ENCODE data around the gene TWIST1. TPM values are rescaled to one million over a fixed set of nuclear protein-coding genes. Genes with fewer than 3 reads are reported as not detected.

Gene TWIST1
- total and polyA plus RNA-seq, 2 experiments from 2014 or later = 0.24 TPM

GRCh38 chr7:19089378-19089777 is 28.1 kb downstream of the TWIST1 start:
- Histone ChIP-seq H3K36me3 (ENCODE audit: insufficient read depth) (no peaks in the 10 kb centered on the region), H3K9me2 (ENCODE audit: insufficient read depth) (no peaks in the 10 kb centered on the region), H3F3A (replicated peaks; ENCODE audit: low read depth) (no peaks in the 10 kb centered on the region), H4K20me1 (replicated peaks; ENCODE audit: insufficient read depth) (no peaks in the 10 kb centered on the region), H3K27me3 (ENCODE audit: insufficient read depth) (no peaks in the 10 kb centered on the region), H2AFZ (no peak overlapping the region), H3K79me2 (replicated peaks; ENCODE audit: insufficient read depth) (no peaks in the 10 kb centered on the region), H3K4me2 (no peak overlapping the region), H3K4me1 (ENCODE audit: insufficient read depth) (peaks cover 9% of the 10 kb centered on the region), H3K27ac (ENCODE audit: low read depth) (no peak overlapping the region), H3K4me3 (no peak overlapping the region)
- no peak for ATAC-seq
- H3K9me3 Mint-ChIP-seq = no peaks in the 10 kb centered on the region
- H3K27me3 Mint-ChIP-seq (ENCODE audit: insufficient read depth, low read depth, poor library complexity) = peaks cover 1% of the 10 kb centered on the region
- peaks cover 6% of the 10 kb centered on the region; the same call in 2 of the 3 replicates for H3K4me1 Mint-ChIP-seq
- no peak overlapping the region for H3K27ac Mint-ChIP-seq
- DNase-seq (ENCODE audit: low spot score) = no peak
- no peak overlapping the region for H3K4me3 Mint-ChIP-seq
- TF ChIP-seq NANOG (IDR thresholded peaks at IDR 0.05; ENCODE audit: borderline replicate concordance) (no peak), REST (IDR thresholded peaks at IDR 0.05; ENCODE audit: unreplicated experiment) (no peak), EZH2 (IDR thresholded peaks at IDR 0.05; ENCODE audit: low read depth, unreplicated experiment) (no peak), STAT1 (IDR thresholded peaks at IDR 0.05; ENCODE audit: unreplicated experiment) (no peak), ZNF114 (CRISPR knock-in tag; IDR thresholded peaks at IDR 0.05) (no peak), EZH2phosphoT487 (IDR thresholded peaks at IDR 0.05; ENCODE audit: unreplicated experiment) (no peak), POLR2AphosphoS5 (IDR thresholded peaks at IDR 0.05; ENCODE audit: low read depth) (no peak), ZNF462 (CRISPR knock-in tag; IDR thresholded peaks at IDR 0.05) (no peak), ZNF331 (CRISPR knock-in tag; IDR thresholded peaks at IDR 0.05; ENCODE audit: low read depth) (no peak), CTCF (conservative IDR thresholded peaks at IDR 0.05; ENCODE audit: low read depth in 2 of 2) (no peak), JUNB (IDR thresholded peaks at IDR 0.05; ENCODE audit: unreplicated experiment) (no peak)
- TF ChIP-seq, protein P1, sequence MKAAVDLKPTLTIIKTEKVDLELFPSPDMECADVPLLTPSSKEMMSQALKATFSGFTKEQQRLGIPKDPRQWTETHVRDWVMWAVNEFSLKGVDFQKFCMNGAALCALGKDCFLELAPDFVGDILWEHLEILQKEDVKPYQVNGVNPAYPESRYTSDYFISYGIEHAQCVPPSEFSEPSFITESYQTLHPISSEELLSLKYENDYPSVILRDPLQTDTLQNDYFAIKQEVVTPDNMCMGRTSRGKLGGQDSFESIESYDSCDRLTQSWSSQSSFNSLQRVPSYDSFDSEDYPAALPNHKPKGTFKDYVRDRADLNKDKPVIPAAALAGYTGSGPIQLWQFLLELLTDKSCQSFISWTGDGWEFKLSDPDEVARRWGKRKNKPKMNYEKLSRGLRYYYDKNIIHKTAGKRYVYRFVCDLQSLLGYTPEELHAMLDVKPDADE (IDR thresholded peaks at IDR 0.05) = no peak
- no peaks in the 10 kb centered on the region for H3K36me3 Mint-ChIP-seq (ENCODE audit: low read depth)

All from GM23338 (cell line).